WERI-Rb-1 (cell line): ENCODE measurements around the gene FOLR1.

Source experiments
- DNase-seq: peaks from one replicate; pipeline ENCODE4 v3.0.0-alpha.2; 2020
- H3K27ac ChIP-seq: fragments of 250-450 bp; sonication (Bioruptor Pico); 2 replicates; pipeline ENCODE4 v1.5.1; 2020; ENCODE audit warnings: mild to moderate bottlenecking, moderate library complexity
- H3K27me3 ChIP-seq: fragments of 250-450 bp; sonication (Bioruptor Pico); 2 replicates; pipeline ENCODE4 v1.5.1; 2021; ENCODE audit warnings: mild to moderate bottlenecking, low read depth, moderate library complexity; ENCODE audit not compliant: insufficient read depth, severe bottlenecking
- H3K36me3 ChIP-seq: fragments of 250-450 bp; sonication (Bioruptor Pico); 2 replicates; pipeline ENCODE4 v1.5.1; 2020; ENCODE audit warnings: mild to moderate bottlenecking, moderate library complexity
- H3K4me3 ChIP-seq: 2 replicates; pipeline ENCODE4 v1.5.1; 2011; ENCODE audit warnings: low read depth, mild to moderate bottlenecking, control low read depth, low read length
- H3K9me3 ChIP-seq: fragments of 250-450 bp; sonication (Bioruptor Pico); 2 replicates; pipeline ENCODE4 v1.5.1; 2021; ENCODE audit warnings: mild to moderate bottlenecking, moderate library complexity; ENCODE audit not compliant: severe bottlenecking
- TF ChIP-seq, protein P1 (sequence below): IDR thresholded peaks from 2 replicates; pipeline ENCODE4 v1.5.1; 2011; ENCODE audit warnings: low read depth, mild to moderate bottlenecking, control low read depth, inconsistent platforms, low read length

The FOLR1 gene

DNA sequence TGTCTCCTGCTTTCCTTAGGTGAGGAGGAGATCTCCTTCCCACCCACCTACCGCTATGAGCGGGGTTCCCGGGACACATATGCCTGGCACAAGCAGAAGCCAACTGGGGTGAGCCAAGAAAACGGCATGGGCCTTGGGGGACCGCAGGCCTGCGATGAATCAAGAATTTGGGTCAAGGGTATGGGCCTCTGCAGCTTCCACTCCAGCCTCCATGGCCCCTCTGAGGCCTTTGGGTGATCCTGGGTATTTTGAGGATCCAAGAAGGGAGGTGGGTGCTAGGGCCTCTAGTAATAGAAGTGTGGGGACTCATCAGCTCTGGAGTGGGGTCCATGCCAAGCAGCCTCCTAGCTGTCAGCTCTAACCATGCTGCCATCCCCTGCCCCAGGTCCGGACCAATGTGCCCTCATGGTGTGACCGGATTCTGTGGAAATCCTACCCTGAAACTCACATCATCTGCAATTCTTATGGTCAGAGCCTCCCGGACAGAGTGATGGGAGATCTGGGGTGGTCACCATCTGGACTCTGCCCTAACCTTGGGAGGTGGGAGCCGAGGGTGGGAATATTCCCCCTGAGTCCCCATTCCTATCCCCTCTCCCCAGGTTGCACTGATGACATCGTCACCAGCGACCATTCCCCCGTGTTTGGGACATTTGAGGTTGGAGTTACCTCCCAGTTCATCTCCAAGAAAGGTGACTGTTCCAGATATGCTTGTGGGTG is 41.3 kb downstream of the FOLR1 start:
- H3K9me3 ChIP-seq, result no peaks in the 10 kb centered on the region
- no peak overlapping the region for H3K27ac ChIP-seq
- H3K27me3 ChIP-seq, result no peaks in the 10 kb centered on the region
- H3K36me3 ChIP-seq, result peaks cover 98% of the 10 kb centered on the region
- DNase-seq, result no peak
- TF ChIP-seq, protein P1, sequence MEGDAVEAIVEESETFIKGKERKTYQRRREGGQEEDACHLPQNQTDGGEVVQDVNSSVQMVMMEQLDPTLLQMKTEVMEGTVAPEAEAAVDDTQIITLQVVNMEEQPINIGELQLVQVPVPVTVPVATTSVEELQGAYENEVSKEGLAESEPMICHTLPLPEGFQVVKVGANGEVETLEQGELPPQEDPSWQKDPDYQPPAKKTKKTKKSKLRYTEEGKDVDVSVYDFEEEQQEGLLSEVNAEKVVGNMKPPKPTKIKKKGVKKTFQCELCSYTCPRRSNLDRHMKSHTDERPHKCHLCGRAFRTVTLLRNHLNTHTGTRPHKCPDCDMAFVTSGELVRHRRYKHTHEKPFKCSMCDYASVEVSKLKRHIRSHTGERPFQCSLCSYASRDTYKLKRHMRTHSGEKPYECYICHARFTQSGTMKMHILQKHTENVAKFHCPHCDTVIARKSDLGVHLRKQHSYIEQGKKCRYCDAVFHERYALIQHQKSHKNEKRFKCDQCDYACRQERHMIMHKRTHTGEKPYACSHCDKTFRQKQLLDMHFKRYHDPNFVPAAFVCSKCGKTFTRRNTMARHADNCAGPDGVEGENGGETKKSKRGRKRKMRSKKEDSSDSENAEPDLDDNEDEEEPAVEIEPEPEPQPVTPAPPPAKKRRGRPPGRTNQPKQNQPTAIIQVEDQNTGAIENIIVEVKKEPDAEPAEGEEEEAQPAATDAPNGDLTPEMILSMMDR, result no peak
- H3K4me3 ChIP-seq, result no peak overlapping the region

DNA sequence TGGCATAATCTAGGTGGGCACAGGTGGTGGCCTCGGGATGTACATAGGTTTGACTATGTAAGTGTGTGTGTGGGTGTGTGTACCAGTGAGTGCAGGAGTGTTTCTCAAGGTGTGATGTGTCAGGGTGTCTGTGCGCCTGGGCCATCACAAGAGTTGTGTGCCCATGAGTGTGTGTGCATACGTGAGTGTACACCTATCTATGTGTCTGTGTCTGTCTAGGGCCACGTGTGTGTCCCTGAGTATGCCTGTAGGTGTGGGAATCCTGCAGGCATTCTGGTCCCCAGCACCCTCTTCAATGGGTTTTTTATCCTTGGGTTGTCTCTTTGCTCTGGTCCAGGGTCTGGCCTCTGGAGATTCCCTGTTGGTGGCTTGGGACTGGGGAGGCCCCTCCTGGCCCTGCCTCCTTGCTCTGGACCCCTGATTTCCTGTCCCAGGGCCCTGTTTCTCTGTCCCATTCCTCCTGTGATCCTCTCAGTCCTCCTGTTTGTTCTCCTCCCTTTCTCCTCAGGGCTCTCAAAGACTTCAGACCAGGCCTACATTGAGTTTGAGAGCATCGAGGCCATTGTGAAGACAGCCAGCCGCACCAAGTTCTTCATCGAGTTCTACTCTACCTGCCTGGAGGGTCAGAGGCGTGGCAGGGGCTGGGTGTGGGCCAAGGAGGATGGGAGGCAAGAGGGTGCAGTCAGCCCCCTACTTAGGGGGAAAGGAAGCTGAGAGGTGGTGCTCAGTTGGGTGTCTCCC is 42.0 kb downstream of the FOLR1 start:
- Histone ChIP-seq H3K4me3 (no peak overlapping the region), H3K27me3 (no peaks in the 10 kb centered on the region), H3K36me3 (peaks cover 98% of the 10 kb centered on the region), H3K27ac (no peak overlapping the region), H3K9me3 (no peaks in the 10 kb centered on the region)
- TF ChIP-seq, protein P1, result no peak
- no peak for DNase-seq

DNA sequence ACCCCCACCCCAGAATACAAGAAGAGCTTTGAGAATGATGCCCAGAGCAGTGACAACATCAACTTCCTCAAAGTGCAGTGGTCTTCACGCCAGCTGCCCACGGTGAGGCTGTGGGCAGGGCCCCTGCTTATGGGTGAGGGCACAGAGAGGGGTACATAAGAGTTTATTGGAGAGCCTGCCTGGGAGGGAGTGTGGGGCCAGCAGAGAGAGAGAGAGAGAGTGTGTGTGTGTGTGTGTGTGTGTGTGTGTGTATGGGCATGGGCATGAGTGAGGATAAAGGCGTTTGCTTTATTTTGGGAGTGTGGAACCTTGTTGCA is 42.5 kb downstream of the FOLR1 start:
- Histone ChIP-seq H3K27ac (no peak overlapping the region), H3K4me3 (no peak overlapping the region), H3K9me3 (no peaks in the 10 kb centered on the region), H3K27me3 (no peaks in the 10 kb centered on the region), H3K36me3 (peaks cover 96% of the 10 kb centered on the region)
- TF ChIP-seq, protein P1, result no peak
- DNase-seq, result no peak

DNA sequence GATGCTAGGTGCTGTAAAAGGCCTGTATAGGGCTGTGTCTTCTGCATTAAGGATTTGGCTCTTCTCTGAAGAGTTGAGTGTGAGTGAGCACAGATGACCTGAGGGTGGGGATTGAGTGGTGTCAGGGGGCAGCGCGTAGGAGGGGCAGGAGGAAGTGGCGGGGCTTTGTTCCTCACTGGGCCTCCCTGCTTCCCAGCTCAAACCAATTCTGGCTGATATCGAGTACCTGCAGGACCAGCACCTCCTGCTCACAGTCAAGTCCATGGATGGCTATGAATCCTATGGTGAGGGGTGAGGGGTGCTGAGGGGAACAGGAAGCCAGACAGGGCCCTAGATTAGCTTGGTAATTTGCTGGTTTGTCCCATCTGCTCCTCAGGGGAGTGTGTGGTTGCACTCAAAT is 43.0 kb downstream of the FOLR1 start:
- Histone ChIP-seq H3K9me3 (no peaks in the 10 kb centered on the region), H3K36me3 (peaks cover 91% of the 10 kb centered on the region), H3K27ac (no peak overlapping the region), H3K27me3 (no peaks in the 10 kb centered on the region), H3K4me3 (no peak overlapping the region)
- TF ChIP-seq, protein P1, result no peak
- no peak for DNase-seq

DNA sequence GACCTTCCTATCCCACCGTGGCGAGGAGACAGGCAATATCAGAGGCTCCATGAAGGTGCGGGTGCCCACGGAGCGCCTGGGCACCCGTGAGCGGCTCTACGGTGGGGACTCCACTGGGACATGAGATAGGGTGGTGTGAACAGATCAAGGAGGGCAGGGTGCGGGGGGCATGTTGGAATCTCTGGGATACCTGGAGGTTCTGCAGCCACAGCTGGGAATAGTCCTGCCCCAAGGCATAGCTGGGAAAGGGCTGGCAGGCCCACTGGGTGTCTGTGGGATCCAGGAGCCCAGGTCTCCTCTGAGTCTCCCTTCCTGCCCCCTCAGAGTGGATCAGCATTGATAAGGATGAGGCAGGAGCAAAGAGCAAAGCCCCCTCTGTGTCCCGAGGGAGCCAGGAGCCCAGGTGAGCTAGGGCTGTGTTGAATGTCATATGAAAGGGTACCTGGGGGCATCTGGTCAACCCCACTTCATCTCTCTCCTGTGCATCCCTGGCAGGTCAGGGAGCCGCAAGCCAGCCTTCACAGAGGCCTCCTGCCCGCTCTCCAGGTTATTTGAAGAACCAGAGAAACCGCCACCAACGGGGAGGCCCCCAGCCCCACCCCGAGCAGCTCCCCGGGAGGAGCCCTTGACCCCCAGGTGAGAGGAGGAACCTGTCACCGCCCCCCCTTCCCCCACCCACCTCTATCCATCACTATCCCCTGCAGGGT is 43.6 kb downstream of the FOLR1 start:
- H3K27me3 ChIP-seq, result no peaks in the 10 kb centered on the region
- H3K36me3 ChIP-seq, result peaks cover 85% of the 10 kb centered on the region
- H3K27ac ChIP-seq, result no peak overlapping the region
- H3K4me3 ChIP-seq, result no peak overlapping the region
- DNase-seq, result no peak
- H3K9me3 ChIP-seq, result no peaks in the 10 kb centered on the region
- TF ChIP-seq, protein P1, result no peak
